Psoas muscle (tissue), 8 donors: Measurements from ENCODE around the gene SYT1. TPM values are rescaled to one million over a fixed set of nuclear protein-coding genes. Genes with fewer than 3 reads are reported as not detected.

Experiments
- ATAC-seq, 4 donors: fragments of 200-7000 bp; cut with Tn5 transposase; one replicate each; pipeline ENCODE4 v1.9.1; 2020; ENCODE audit warnings: moderate library complexity in 3 of 4, mild to moderate bottlenecking in 2 of 4
- DNase-seq, 2 donors: peaks; one replicate each; pipeline ENCODE4 v3.0.0-alpha.2; 2020
- H3K27ac ChIP-seq: fragments of 200-600 bp; one replicate; pipeline ENCODE4 v1.8.0; 2022
- H3K27me3 ChIP-seq, 3 donors: fragments of 200-600 bp in 1 of 3; one replicate each; pipeline versions ENCODE4 v1.6.1 to v1.8.0; 2013 to 2022; ENCODE audit warnings: low read length in 2 of 3, mild to moderate bottlenecking in 2 of 3, moderate library complexity in 1 of 3; ENCODE audit not compliant: insufficient read depth in 3 of 3
- H3K36me3 ChIP-seq, 2 donors: fragments of 200-600 bp in 1 of 2; one replicate each; pipeline versions ENCODE4 v1.6.1 to v1.8.0; 2013 to 2022; ENCODE audit warnings: low read depth in 1 of 2, mild to moderate bottlenecking in 1 of 2, moderate library complexity in 1 of 2; ENCODE audit not compliant: insufficient read depth in 1 of 2
- H3K4me1 ChIP-seq: fragments of 200-600 bp; one replicate; pipeline ENCODE4 v1.8.0; 2022
- H3K4me3 ChIP-seq: fragments of 200-600 bp; one replicate; pipeline ENCODE4 v1.8.0; 2022; ENCODE audit warnings: mild to moderate bottlenecking
- H3K9me3 ChIP-seq: fragments of 200-600 bp; one replicate; pipeline ENCODE4 v1.8.0; 2022
- CTCF ChIP-seq: fragments of 200-600 bp; IDR thresholded peaks from one replicate; pipeline ENCODE4 v1.8.0; 2022; ENCODE audit warnings: antibody characterized with exemption
- WGBS, 3 donors: extraction: QIAGEN DNeasy Blood & Tissue Kit; methylation state at CpG; one replicate each; pipeline versions ENCODE4 v1.1.6 to v1.1.7; 2013; 5-methylcytosine and 5-hydroxymethylcytosine counted together
- intact Hi-C, 2 donors: fragments of 100-400 bp; cut with DNase I; formaldehyde crosslinking; loops; one replicate each; pipeline versions ENCODE4 v1.11.0 to v1.14.2; 2022
- polyA plus RNA-seq, 3 donors: library from polyadenylated mRNA; stranded (reverse); fragments of 200-250 nt; gene quantifications; one replicate each; pipeline ENCODE4 v1.2.3, GENCODE V29; 2013
- total RNA-seq, 4 donors: library from RNA; stranded (reverse); fragmentation: NEBNext Ultra II Directional in 2 of 4; extraction: Animal tissue kit (Norgen Biotek cat#: 25700) in 2 of 4; gene quantifications; one replicate each; pipeline versions ENCODE4 v1.2.1 to v1.2.4, GENCODE V29; 2021 to 2023
- donor health status: healthy with polysubstance abuse.
- donor health status: DM: no; HTN: no; CAD: no; lungs with moderate emphysema.
- donor health status: Bipolar disorder and iron deficiency.
- donor health status: healthy.
- donor health status: DM: yes; HTN: yes; CAD: no.
- donor health status: DM: no; HTN: no; CAD: no.
- donor health status: DM: no; HTN: no; CAD: no.
- donor health status: DM: yes; HTN: yes; CAD: no.

The SYT1 gene
- total and polyA plus RNA-seq, 7 donors, result 0.05 to 0.34 (median 0.14) TPM; not detected in 2

GRCh38 chr12:79187032-79187431 is 322.5 kb downstream of the SYT1 start:
- Histone ChIP-seq H3K4me1 (no peaks in the 10 kb centered on the region), H3K4me3 (no peak overlapping the region), H3K27me3 (no peaks in the 10 kb centered on the region), H3K27ac (no peak overlapping the region), H3K36me3 (no peaks in the 10 kb centered on the region), H3K9me3 (no peaks in the 10 kb centered on the region)
- intact Hi-C loops, result no loop called here
- WGBS, 3 donors, result 31 to 40% (median 31%) methylated on average over 4 of the region's 4 CpGs
- no peak for ATAC-seq
- DNase-seq, result no peak
- TF ChIP-seq CTCF, result no peak

DNA sequence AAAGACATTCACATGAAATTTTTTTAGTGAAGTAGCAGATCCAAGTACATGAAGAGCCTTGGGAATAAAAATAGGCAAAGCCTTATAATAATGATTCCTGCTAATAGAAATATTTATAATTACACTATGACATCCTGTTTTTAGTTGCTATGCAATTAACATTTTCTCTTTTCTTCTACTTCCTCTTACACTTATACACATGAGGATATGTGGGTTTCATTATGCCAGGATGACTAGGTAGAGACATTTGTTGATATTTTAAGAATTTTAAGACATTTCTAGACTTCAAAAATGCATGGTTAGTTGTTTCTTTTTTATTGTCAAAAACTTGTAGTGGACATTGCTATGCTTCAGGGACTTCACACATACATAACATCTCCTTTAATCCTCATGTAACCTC is 326.8 kb downstream of the SYT1 start:
- no peak for DNase-seq
- H3K4me3 ChIP-seq, result no peak overlapping the region
- no peaks in the 10 kb centered on the region for H3K36me3 ChIP-seq
- no peaks in the 10 kb centered on the region for H3K27me3 ChIP-seq
- H3K9me3 ChIP-seq, result no peaks in the 10 kb centered on the region
- no peak for ATAC-seq
- no peaks in the 10 kb centered on the region for H3K4me1 ChIP-seq
- TF ChIP-seq CTCF, result no peak
- H3K27ac ChIP-seq, result no peak overlapping the region
- intact Hi-C loops, result no loop called here

DNA sequence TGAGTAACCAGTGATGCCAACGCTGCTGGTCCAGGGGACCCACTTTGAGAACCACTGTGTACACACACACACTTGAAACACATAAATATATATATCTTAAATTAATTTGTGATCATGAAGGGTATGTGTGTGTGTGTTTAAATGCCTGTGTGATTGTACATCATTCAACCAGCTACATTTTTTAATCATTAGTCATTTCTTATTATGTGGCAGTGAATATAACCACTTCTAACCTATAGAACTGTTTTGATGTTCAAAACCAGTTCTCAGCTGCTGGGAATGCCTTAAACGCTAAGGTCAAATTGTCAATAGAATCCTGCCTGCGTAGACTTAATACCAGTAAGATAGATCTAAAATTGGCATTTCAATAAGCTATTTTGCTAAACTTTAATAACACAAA is 330.0 kb downstream of the SYT1 start:
- 59 to 71% (median 62%) methylated on average over 3 of the region's 3 CpGs for whole genome bisulfite sequencing, 3 donors
- Histone ChIP-seq H3K36me3 (no peaks in the 10 kb centered on the region), H3K4me3 (no peak overlapping the region), H3K4me1 (no peaks in the 10 kb centered on the region), H3K27me3 (no peaks in the 10 kb centered on the region), H3K27ac (no peak overlapping the region), H3K9me3 (no peaks in the 10 kb centered on the region)
- ATAC-seq (no peak), DNase-seq (no peak)
- intact Hi-C loops, result no loop called here
- TF ChIP-seq CTCF, result no peak

GRCh38 chr12:79199166-79199565 is 334.6 kb downstream of the SYT1 start:
- DNase-seq (no peak), ATAC-seq (no peak)
- H3K36me3 ChIP-seq, result no peaks in the 10 kb centered on the region
- H3K9me3 ChIP-seq, result no peaks in the 10 kb centered on the region
- intact Hi-C loops, result no loop called here
- H3K4me1 ChIP-seq, result no peaks in the 10 kb centered on the region
- no peak for TF ChIP-seq CTCF
- H3K27me3 ChIP-seq, result no peaks in the 10 kb centered on the region
- 32 to 43% (median 42%) methylated on average over 1 of the region's 1 CpG for WGBS, 3 donors
- H3K4me3 ChIP-seq, result no peak overlapping the region
- no peak overlapping the region for H3K27ac ChIP-seq

DNA sequence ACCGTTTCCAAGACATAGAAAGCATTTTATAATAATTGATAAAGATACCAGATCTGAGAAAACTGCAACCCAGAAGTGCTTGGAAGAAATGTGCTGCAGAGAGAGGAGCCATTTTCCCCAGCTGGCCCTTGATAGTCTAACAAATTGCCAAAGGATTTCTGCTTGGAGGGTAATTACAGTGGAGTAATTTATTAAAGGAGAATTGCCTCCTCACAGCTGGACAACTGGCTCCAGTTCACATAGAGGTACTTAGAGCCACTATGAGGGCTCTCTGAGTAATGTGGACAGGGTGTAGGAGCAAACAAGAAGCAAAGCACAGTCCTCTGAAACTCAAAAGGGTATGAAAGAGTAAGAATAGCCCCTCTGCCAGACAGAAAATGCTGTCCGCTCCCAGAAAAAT is 335.6 kb downstream of the SYT1 start:
- DNase-seq (no peak), ATAC-seq (no peak)
- Histone ChIP-seq H3K36me3 (no peaks in the 10 kb centered on the region), H3K27ac (no peak overlapping the region), H3K27me3 (no peaks in the 10 kb centered on the region), H3K9me3 (no peaks in the 10 kb centered on the region), H3K4me1 (no peaks in the 10 kb centered on the region), H3K4me3 (no peak overlapping the region)
- TF ChIP-seq CTCF, result no peak
- 58 to 66% (median 60%) methylated on average over 2 of the region's 2 CpGs for WGBS, 3 donors
- intact Hi-C loops, result no loop called here
